Activated T-helper 1 cell treated with anti-CD3 and anti-CD28 coated beads, Interleukin-12 subunit alpha, Interleukin-12 subunit beta, Interleukin-2, Interleukin-4 antibody, amounts not matched to agents 30 ng/mL and 10 ng/mL and 1 ng/mL, durations not matched to agents 14 hours and 24 hours and 36 hours (primary cell): ENCODE data around the gene PWWP2B. TPM values are rescaled to one million over a fixed set of nuclear protein-coding genes. Genes with fewer than 3 reads are reported as not detected.

Experiments
- DNase-seq: peaks from one replicate; pipeline ENCODE4 v3.0.0; 2021; ENCODE audit warnings: low spot score
- H3K27ac Mint-ChIP-seq: one replicate; pipeline ENCODE4 v1.8.0; 2021; ENCODE audit warnings: mild to moderate bottlenecking, mixed read lengths
- H3K27me3 Mint-ChIP-seq: one replicate; pipeline ENCODE4 v1.8.0; 2022; ENCODE audit warnings: mild to moderate bottlenecking, moderate library complexity, mixed read lengths; ENCODE audit not compliant: insufficient read depth
- H3K36me3 Mint-ChIP-seq: one replicate; pipeline ENCODE4 v1.8.0; 2021; ENCODE audit warnings: low read depth, mixed read lengths
- H3K4me1 Mint-ChIP-seq: one replicate; pipeline ENCODE4 v1.8.0; 2021; ENCODE audit warnings: low read depth, mixed read lengths
- H3K4me3 Mint-ChIP-seq: one replicate; pipeline ENCODE4 v1.8.0; 2021; ENCODE audit warnings: mild to moderate bottlenecking, moderate library complexity, mixed read lengths
- H3K9me3 Mint-ChIP-seq: one replicate; pipeline ENCODE4 v1.8.0; 2021; ENCODE audit warnings: mixed read lengths
- intact Hi-C: fragments of 100-400 bp; cut with micrococcal nuclease; formaldehyde crosslinking; loops from one replicate; pipeline ENCODE4 v1.15.1; 2024
- total RNA-seq: library from RNA; stranded (reverse); gene quantifications from 2 replicates; pipeline ENCODE4 v1.2.3, GENCODE V29; 2022

Gene PWWP2B
- total RNA-seq, 1 donor from 2014 or later: 4.1 TPM

GRCh38 chr10:132459301-132460003 lies 62.5 kb downstream of the PWWP2B start:
- H3K27ac Mint-ChIP-seq: no peak overlapping the region
- H3K4me3 Mint-ChIP-seq: no peak overlapping the region
- H3K9me3 Mint-ChIP-seq: no peaks in the 10 kb centered on the region
- H3K27me3 Mint-ChIP-seq: peaks cover 2% of the 10 kb centered on the region
- intact Hi-C loops: loop anchor here (10.0 kb wide), 1 partner anchor 915 kb away; the partner anchor contains the start of genes ECHS1 and PAOX
- DNase-seq: no peak
- no peaks in the 10 kb centered on the region for H3K4me1 Mint-ChIP-seq
- no peaks in the 10 kb centered on the region for H3K36me3 Mint-ChIP-seq

GRCh38 chr10:132460071-132460470 lies 63.1 kb downstream of the PWWP2B start:
- Mint-ChIP-seq H3K36me3 (no peaks in the 10 kb centered on the region), H3K27me3 (peaks cover 2% of the 10 kb centered on the region), H3K9me3 (no peaks in the 10 kb centered on the region), H3K4me1 (no peaks in the 10 kb centered on the region), H3K27ac (no peak overlapping the region), H3K4me3 (no peak overlapping the region)
- DNase-seq: no peak
- intact Hi-C loops: no loop called here

GRCh38 chr10:132460691-132461090 lies 63.7 kb downstream of the PWWP2B start:
- H3K27me3 Mint-ChIP-seq: peaks cover 2% of the 10 kb centered on the region
- no peaks in the 10 kb centered on the region for H3K4me1 Mint-ChIP-seq

GRCh38 chr10:132461103-132461682 lies 64.2 kb downstream of the PWWP2B start:
- Mint-ChIP-seq H3K4me1 (no peaks in the 10 kb centered on the region), H3K4me3 (no peak overlapping the region), H3K27ac (no peak overlapping the region), H3K27me3 (peaks cover 2% of the 10 kb centered on the region), H3K36me3 (no peaks in the 10 kb centered on the region), H3K9me3 (no peaks in the 10 kb centered on the region)
- DNase-seq: no peak
- intact Hi-C loops: no loop called here

More at GRCh38 chr10:132460691-132461090, 63.7 kb downstream of the PWWP2B start:
- intact Hi-C loops: no loop called here
- Mint-ChIP-seq H3K9me3 (no peaks in the 10 kb centered on the region), H3K27ac (no peak overlapping the region), H3K4me3 (no peak overlapping the region), H3K36me3 (no peaks in the 10 kb centered on the region)
- DNase-seq: no peak

GRCh38 chr10:132461683-132462231 lies 64.8 kb downstream of the PWWP2B start:
- H3K9me3 Mint-ChIP-seq: no peaks in the 10 kb centered on the region
- no peak overlapping the region for H3K4me3 Mint-ChIP-seq
- intact Hi-C loops: no loop called here
- peaks cover 2% of the 10 kb centered on the region for H3K27me3 Mint-ChIP-seq
- H3K36me3 Mint-ChIP-seq: no peaks in the 10 kb centered on the region
- no peaks in the 10 kb centered on the region for H3K4me1 Mint-ChIP-seq
- H3K27ac Mint-ChIP-seq: no peak overlapping the region
- no peak for DNase-seq

- peaks cover 2% of the 10 kb centered on the region for H3K27me3 Mint-ChIP-seq
Measured at GRCh38 chr10:132462463-132463332, 65.7 kb downstream of the PWWP2B start.

GRCh38 chr10:132463333-132464255 lies 66.6 kb downstream of the PWWP2B start:
- H3K27me3 Mint-ChIP-seq: peaks cover 2% of the 10 kb centered on the region
- DNase-seq: no peak
- no peak overlapping the region for H3K4me3 Mint-ChIP-seq

More at GRCh38 chr10:132462463-132463332, 65.7 kb downstream of the PWWP2B start:
- Mint-ChIP-seq H3K27ac (no peak overlapping the region), H3K9me3 (no peaks in the 10 kb centered on the region), H3K36me3 (no peaks in the 10 kb centered on the region), H3K4me1 (no peaks in the 10 kb centered on the region), H3K4me3 (no peak overlapping the region)
- intact Hi-C loops: no loop called here
- DNase-seq: no peak

GRCh38 chr10:132464256-132465192 lies 67.5 kb downstream of the PWWP2B start:
- Mint-ChIP-seq H3K4me1 (no peaks in the 10 kb centered on the region), H3K9me3 (no peaks in the 10 kb centered on the region), H3K27ac (no peak overlapping the region), H3K36me3 (no peaks in the 10 kb centered on the region), H3K4me3 (no peak overlapping the region), H3K27me3 (peaks cover 5% of the 10 kb centered on the region)
- DNase-seq: no peak
- intact Hi-C loops: no loop called here

More at GRCh38 chr10:132463333-132464255, 66.6 kb downstream of the PWWP2B start:
- Mint-ChIP-seq H3K27ac (no peak overlapping the region), H3K4me1 (no peaks in the 10 kb centered on the region), H3K9me3 (no peaks in the 10 kb centered on the region), H3K36me3 (no peaks in the 10 kb centered on the region)
- intact Hi-C loops: no loop called here

- intact Hi-C loops: no loop called here
- Mint-ChIP-seq H3K4me1 (no peaks in the 10 kb centered on the region), H3K36me3 (no peaks in the 10 kb centered on the region), H3K27me3 (peaks cover 6% of the 10 kb centered on the region), H3K27ac (no peak overlapping the region), H3K9me3 (no peaks in the 10 kb centered on the region), H3K4me3 (no peak overlapping the region)
- no peak for DNase-seq
Measured at GRCh38 chr10:132465193-132465888, 68.3 kb downstream of the PWWP2B start.

GRCh38 chr10:132465889-132466519 lies 69.0 kb downstream of the PWWP2B start:
- Mint-ChIP-seq H3K27me3 (peaks cover 6% of the 10 kb centered on the region), H3K9me3 (no peaks in the 10 kb centered on the region), H3K36me3 (no peaks in the 10 kb centered on the region), H3K4me3 (no peak overlapping the region), H3K4me1 (peaks cover 6% of the 10 kb centered on the region), H3K27ac (no peak overlapping the region)
- DNase-seq: no peak
- intact Hi-C loops: no loop called here
